ENCODE data around the gene POLR2F. TPM values are rescaled to one million over a fixed set of nuclear protein-coding genes. Genes with fewer than 3 reads are reported as not detected.

Gene POLR2F
- total RNA-seq, 1 experiment from 2014 or later = 138 TPM

DNA sequence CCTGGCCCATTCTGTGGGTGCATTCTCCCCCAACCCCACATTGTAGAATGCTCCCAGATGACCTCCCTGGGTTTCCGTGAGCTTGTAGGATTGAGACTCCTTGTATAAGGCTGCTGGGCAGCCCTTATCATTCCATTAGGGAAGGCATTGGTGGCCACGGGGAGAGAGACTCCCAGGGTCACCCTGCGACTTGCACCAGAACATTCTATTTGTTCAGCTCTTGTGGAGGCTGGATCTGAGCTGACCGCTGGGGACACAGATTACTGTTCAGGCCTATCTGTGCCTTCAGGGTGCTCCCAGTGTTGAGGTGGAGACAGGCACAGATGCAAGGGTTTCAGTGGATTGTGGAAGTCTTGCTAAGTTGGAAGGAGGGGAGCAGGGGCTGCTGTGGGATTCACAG is 29.6 kb upstream of the POLR2F start:
- ATAC-seq (no peak), DNase-seq (ENCODE audit: low spot score) (no peak)
- TF ChIP-seq NFE2L1 (CRISPR knock-in tag; IDR thresholded peaks at IDR 0.05) (no peak), GTF2I (CRISPR knock-in tag; conservative IDR thresholded peaks at IDR 0.05) (no peak), ZBTB21 (CRISPR knock-in tag; IDR thresholded peaks at IDR 0.05; ENCODE audit: borderline replicate concordance) (no peak), JUN (CRISPR knock-in tag; IDR thresholded peaks at IDR 0.05) (no peak), CBFB (CRISPR knock-in tag; IDR thresholded peaks at IDR 0.05; ENCODE audit: low read depth) (no peak), OVOL2 (CRISPR knock-in tag; IDR thresholded peaks at IDR 0.05; ENCODE audit: borderline replicate concordance) (no peak), ATF1 (CRISPR knock-in tag; IDR thresholded peaks at IDR 0.05) (no peak), FOXJ3 (CRISPR knock-in tag; IDR thresholded peaks at IDR 0.05; ENCODE audit: borderline replicate concordance) (no peak), ZNF263 (CRISPR knock-in tag; IDR thresholded peaks at IDR 0.05; ENCODE audit: low read depth) (no peak), FOXK1 (CRISPR knock-in tag; IDR thresholded peaks at IDR 0.05) (no peak), ETV6 (CRISPR knock-in tag; IDR thresholded peaks at IDR 0.05) (no peak), GRHL2 (CRISPR knock-in tag; IDR thresholded peaks at IDR 0.05; ENCODE audit: insufficient replicate concordance, severe bottlenecking) (no peak)
- TF ChIP-seq, protein P1, sequence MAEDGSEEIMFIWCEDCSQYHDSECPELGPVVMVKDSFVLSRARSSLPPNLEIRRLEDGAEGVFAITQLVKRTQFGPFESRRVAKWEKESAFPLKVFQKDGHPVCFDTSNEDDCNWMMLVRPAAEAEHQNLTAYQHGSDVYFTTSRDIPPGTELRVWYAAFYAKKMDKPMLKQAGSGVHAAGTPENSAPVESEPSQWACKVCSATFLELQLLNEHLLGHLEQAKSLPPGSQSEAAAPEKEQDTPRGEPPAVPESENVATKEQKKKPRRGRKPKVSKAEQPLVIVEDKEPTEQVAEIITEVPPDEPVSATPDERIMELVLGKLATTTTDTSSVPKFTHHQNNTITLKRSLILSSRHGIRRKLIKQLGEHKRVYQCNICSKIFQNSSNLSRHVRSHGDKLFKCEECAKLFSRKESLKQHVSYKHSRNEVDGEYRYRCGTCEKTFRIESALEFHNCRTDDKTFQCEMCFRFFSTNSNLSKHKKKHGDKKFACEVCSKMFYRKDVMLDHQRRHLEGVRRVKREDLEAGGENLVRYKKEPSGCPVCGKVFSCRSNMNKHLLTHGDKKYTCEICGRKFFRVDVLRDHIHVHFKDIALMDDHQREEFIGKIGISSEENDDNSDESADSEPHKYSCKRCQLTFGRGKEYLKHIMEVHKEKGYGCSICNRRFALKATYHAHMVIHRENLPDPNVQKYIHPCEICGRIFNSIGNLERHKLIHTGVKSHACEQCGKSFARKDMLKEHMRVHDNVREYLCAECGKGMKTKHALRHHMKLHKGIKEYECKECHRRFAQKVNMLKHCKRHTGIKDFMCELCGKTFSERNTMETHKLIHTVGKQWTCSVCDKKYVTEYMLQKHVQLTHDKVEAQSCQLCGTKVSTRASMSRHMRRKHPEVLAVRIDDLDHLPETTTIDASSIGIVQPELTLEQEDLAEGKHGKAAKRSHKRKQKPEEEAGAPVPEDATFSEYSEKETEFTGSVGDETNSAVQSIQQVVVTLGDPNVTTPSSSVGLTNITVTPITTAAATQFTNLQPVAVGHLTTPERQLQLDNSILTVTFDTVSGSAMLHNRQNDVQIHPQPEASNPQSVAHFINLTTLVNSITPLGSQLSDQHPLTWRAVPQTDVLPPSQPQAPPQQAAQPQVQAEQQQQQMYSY (CRISPR knock-in tag; IDR thresholded peaks at IDR 0.05) = no peak
- Mint-ChIP-seq H3K27me3 (ENCODE audit: low read depth) (no peaks in the 10 kb centered on the region; the same call in 1 of the 2 replicates), H3K4me1 (no peaks in the 10 kb centered on the region), H3K27ac (peak overlapping the region; percentile 65; the same call in 1 of the 2 replicates), H3K4me3 (no peak overlapping the region), H3K36me3 (peaks cover 11% of the 10 kb centered on the region), H3K9me3 (no peaks in the 10 kb centered on the region)
- ChIA-PET POLR2A (no interaction called here), CTCF (interaction anchor here (0.7 to 2.4 kb wide), 3 partner anchors 10 to 106 kb away, joined by 4 to 9 read pairs (median 4); partner anchors contain the start of gene MICALL1)

DNA sequence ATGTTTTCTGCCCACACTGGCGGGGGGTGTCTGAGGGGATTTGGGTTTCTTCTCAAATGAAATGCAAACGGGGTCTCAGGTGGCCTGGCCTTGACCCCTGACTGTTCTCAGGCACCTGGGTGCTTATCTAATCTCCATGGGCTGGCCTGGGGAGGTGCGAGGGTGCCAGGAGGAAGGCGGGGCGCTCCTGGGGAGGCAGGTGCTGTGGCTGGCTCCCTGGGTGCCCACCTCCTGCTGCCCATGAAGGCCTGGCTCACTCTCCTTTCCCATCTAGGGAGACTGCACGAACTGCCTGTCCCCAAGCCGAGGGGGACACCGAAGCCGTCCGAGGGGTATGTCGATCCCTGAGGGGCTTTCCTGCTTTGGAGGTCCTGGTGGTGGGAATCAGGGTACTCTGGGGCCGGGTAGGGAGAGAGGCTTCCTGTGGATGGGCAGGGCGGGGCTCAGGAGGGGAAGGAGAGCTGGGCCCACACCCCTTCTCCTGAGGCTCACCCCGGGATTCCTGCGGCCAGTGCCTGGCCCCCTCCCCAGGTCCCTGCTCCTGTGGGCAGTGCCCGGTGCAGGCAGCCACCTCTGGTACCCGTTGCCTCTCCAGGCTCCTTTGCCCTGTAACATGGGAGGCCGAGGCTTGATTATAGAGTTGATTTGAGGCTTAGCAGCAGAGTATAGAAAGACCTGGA is 29.0 kb upstream of the POLR2F start:
- DNase-seq (ENCODE audit: low spot score) (no peak), ATAC-seq (no peak)
- Mint-ChIP-seq H3K36me3 (peaks cover 13% of the 10 kb centered on the region), H3K4me3 (no peak overlapping the region), H3K9me3 (no peaks in the 10 kb centered on the region), H3K27me3 (ENCODE audit: low read depth) (no peaks in the 10 kb centered on the region; the same call in 1 of the 2 replicates), H3K4me1 (no peaks in the 10 kb centered on the region), H3K27ac (no peak overlapping the region)
- ChIA-PET POLR2A (no interaction called here), CTCF (interaction anchor here (1.4 to 2.4 kb wide), 2 partner anchors 10 to 107 kb away, joined by 4 to 9 read pairs; no protein-coding TSS in a partner anchor)
- no peak for TF ChIP-seq FOXP1 (CRISPR knock-in tag; IDR thresholded peaks at IDR 0.05; ENCODE audit: borderline replicate concordance)
- TF ChIP-seq NFE2L1 (CRISPR knock-in tag; IDR thresholded peaks at IDR 0.05) = no peak

DNA sequence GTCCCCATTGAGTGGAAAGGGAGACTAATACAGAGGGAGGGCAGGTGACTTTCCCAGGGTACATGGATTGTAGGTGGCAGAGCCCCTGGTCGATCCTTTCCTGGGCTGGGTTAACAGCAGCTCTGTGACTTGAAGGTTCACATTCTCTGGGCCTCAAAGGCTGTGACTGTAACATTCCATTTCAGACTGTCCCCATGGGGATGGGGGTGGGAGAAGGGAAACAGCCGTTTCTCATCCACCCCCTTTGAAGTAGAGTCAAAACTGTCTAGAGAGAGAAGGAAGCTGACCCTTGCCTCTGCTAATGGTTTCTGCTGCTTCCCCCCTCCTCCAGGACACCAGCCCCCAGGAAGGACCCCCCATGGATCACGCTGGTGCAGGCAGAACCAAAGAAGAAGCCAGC is 28.2 kb upstream of the POLR2F start:
- ATAC-seq = no peak
- CTCF ChIA-PET = interaction anchor here (1.4 to 2.4 kb wide), 2 partner anchors 9 to 108 kb away, joined by 4 to 9 read pairs; no protein-coding TSS in a partner anchor
- peaks cover 9% of the 10 kb centered on the region for H3K36me3 Mint-ChIP-seq
- TF ChIP-seq RELA (CRISPR knock-in tag; IDR thresholded peaks at IDR 0.05; ENCODE audit: borderline replicate concordance) (no peak), SP1 (CRISPR knock-in tag; conservative IDR thresholded peaks at IDR 0.05) (no peak), ESRRA (CRISPR knock-in tag; IDR thresholded peaks at IDR 0.05; ENCODE audit: borderline replicate concordance) (no peak), ZBTB21 (CRISPR knock-in tag; IDR thresholded peaks at IDR 0.05; ENCODE audit: borderline replicate concordance) (no peak), GABPB1 (CRISPR knock-in tag; IDR thresholded peaks at IDR 0.05) (no peak), KAT7 (CRISPR knock-in tag; IDR thresholded peaks at IDR 0.05; ENCODE audit: borderline replicate concordance) (no peak), ZNF138 (CRISPR knock-in tag; conservative IDR thresholded peaks at IDR 0.05) (no peak)
- TF ChIP-seq, protein P2, sequence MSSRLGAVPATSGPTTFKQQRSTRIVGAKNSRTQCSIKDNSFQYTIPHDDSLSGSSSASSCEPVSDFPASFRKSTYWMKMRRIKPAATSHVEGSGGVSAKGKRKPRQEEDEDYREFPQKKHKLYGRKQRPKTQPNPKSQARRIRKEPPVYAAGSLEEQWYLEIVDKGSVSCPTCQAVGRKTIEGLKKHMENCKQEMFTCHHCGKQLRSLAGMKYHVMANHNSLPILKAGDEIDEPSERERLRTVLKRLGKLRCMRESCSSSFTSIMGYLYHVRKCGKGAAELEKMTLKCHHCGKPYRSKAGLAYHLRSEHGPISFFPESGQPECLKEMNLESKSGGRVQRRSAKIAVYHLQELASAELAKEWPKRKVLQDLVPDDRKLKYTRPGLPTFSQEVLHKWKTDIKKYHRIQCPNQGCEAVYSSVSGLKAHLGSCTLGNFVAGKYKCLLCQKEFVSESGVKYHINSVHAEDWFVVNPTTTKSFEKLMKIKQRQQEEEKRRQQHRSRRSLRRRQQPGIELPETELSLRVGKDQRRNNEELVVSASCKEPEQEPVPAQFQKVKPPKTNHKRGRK (CRISPR knock-in tag; IDR thresholded peaks at IDR 0.05; ENCODE audit: borderline replicate concordance) = no peak
- TF ChIP-seq, protein P3, sequence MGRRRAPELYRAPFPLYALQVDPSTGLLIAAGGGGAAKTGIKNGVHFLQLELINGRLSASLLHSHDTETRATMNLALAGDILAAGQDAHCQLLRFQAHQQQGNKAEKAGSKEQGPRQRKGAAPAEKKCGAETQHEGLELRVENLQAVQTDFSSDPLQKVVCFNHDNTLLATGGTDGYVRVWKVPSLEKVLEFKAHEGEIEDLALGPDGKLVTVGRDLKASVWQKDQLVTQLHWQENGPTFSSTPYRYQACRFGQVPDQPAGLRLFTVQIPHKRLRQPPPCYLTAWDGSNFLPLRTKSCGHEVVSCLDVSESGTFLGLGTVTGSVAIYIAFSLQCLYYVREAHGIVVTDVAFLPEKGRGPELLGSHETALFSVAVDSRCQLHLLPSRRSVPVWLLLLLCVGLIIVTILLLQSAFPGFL (CRISPR knock-in tag; IDR thresholded peaks at IDR 0.05; ENCODE audit: borderline replicate concordance) = no peak

More for the DNA sequence above, 28.2 kb upstream of the POLR2F start:
- Mint-ChIP-seq H3K9me3 (no peaks in the 10 kb centered on the region), H3K4me1 (no peaks in the 10 kb centered on the region), H3K4me3 (no peak overlapping the region), H3K27me3 (ENCODE audit: low read depth) (no peaks in the 10 kb centered on the region; the same call in 1 of the 2 replicates), H3K27ac (no peak overlapping the region)
- POLR2A ChIA-PET = no interaction called here
- no peak for DNase-seq (ENCODE audit: low spot score)

All from WTC11 (cell line).